Stimulated activated CD4-positive, alpha-beta T cell treated with anti-CD3 and anti-CD28 coated beads, TNF-alpha, amount 100 ng/mL, for 48 hours (primary cell): ENCODE measurements around the gene RTP2.
"Not testable (repeated sequence)": the region's sequence is repeated elsewhere in the genome, so short reads cannot be mapped to it uniquely, and the experiment has no call there.

Source experiments
- DNase-seq, 3 donors: peaks; one replicate each; pipeline ENCODE4 v3.0.0-alpha.2; 2020; ENCODE audit warnings: low read depth in 3 of 3

The RTP2 gene

DNA sequence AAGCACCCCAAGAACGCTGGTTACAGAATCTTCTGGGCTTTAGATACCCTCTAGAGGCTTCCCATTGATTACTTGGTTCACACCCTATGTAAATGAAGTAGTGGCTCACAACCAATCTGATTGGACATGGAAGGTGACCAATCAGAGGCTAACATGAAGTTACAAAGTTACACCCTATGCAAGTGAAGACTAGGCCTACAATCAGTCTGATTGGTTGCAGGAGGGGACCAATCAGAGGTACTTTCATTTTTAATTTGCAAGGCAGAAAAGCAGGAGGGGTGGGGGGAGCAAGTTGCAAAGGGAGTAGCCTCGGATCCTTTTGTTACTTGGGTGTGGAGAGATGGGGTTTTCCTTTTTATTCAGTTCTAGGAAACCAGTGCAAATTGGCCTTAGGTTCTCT lies 11.1 kb upstream of the RTP2 start:
- no peak for DNase-seq

DNA sequence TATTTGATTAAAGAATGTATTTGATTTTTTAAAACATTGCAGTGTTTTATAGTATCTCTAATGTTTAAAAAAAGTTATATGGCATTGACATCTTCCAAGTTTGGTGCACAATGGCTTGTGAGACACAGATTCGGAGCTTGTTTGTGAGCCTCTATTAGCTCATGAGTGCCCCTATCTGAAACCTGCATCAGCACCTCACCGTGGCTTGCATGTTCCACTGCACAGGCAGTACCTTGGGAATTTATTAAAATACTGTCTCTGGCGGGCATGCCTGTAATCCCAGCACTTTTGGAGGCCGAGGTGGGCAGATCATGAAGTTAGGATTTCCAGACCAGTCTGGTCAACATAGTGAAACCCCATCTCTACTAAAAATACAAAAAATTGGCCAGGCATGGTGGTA lies 6.8 kb upstream of the RTP2 start:
- DNase-seq = no peak

DNA sequence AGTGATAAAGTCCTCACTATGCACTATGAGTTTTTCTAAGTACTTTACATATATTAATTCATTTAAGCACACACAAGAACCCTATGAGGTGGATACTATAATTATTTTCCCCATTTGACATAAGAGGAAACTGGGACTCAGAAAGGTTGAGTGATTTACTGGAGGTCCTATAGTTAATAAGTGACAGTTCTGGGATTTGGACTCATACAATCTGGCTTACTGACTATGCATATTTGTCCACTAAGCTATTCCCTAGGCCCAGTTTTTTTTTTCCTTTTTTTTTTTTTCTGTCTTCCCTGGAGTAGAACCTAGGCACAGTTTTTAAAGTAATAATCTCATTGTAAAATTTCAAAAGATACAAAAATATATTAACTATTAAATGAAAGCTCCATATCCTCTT lies 6.3 kb upstream of the RTP2 start:
- DNase-seq = no peak

DNA sequence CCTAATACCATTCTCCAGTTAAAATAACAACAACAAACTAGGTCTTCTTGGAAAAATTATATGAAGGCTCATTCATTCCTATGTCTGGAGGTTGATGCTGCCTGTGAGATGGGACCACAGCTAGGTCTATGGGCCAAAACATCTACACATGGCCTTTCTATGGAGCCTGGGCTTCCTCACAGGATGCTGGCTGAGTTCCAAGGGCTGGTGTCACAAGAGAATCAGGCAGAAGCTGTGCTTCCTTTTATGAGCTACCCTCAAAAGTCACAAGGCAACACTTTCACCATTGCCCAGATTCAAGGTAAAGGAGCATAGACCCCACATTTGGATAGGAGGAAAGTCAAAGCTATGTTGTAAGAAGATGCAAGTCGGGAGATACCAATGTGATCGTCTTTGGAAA lies 4.6 kb upstream of the RTP2 start:
- no peak for DNase-seq

DNA sequence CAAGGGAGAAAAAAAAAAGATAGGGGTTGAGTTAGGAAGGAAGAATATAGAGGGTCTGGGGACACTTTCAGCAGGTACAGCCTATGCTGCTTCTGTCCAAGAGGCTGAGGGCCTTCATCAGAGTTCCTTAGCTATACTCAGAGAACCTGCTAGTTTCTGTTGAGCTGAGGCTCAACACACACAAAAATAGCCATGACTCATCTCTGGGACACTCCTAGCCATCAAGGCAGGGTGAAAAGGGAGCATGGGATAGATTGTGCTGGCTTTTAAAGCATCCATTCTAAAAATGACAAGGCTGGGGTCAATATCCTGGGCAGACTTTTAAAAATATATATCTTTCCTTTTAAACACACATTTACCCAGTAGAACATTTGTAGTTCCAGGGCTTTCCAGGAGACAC lies 2.8 kb upstream of the RTP2 start:
- DNase-seq = no peak

DNA sequence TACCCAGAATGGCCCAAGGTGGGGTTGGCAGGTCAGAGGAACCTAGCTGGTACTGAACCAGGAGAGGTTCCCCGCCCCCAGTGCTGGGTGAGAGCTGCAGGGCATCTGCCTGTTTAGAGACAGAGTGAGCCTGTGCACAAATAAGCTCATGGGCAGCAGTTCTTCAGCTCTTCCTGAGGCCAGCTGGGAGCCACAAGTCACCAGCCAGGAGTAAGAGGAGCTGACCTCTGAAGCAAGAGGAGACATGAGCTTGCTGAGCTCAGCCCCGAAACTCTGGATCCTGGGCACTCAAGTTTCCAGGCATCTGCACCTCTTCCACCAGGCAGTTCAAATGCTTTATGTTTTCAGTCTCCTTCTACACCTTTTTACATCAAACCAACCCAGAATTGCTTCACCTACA lies 2.1 kb downstream of the RTP2 start:
- DNase-seq = no peak

DNA sequence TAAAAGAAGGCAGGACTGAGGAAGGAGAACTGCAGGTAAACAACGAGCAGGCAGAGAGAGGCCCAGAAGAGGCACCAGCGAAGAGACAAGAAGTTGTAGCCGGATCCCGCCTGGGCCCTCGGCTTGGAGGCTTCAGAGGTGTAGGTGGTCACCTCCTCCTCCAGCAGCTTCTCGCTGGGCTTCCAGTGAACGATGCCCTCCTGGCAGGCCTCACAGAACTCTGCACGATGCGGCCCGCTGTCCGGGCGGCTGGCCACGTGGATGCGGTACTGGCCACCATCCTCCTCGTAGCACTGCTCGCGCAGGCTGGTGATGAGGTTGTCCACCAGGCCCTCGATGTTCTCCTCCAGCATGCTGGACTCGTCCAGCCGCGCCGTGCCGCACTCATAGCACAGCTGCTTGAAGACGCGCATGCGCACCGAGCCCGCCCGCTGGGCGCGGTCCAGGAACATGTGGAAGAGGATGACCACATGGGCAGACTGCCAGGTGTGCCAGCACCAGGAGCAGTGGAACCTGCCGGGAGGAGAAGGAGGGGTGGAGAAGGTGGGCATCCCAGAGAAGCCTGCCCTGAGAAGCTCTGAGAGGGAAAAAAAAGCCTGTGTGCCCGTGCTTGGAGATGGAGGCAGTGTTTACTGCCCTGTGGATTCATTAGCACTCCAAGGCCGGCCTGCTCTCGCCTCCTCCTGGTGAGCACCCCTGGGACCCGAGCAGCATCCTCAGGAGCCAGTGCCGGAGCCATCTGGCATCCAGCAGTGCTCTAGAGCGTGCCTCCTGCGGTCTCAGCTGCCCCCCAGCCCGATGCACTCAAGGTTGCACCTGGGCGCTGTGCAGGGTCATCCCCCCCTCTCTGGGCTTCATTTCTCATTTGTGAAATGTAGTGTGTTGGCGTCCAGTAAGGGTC lies 3.6 kb downstream of the RTP2 start:
- DNase-seq = no peak

DNA sequence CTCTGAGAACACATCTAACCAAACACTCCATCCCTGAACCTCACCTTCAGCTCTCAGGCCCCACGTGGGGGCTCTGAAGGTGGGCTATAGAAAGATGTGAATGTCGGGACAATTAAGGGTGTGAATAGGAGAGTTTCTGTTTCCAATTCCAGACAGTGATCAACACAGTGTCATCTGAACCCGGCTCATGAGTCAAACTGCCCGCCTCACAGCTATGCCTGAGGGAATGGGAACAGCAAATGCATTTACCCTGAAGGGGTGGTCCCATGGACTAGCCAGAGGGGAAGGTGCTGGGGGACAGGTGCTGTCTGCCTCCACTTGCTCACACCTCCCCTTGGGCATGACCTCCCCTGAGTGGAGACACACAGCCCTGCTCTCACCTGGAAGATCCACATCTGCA lies 6.3 kb downstream of the RTP2 start:
- no peak for DNase-seq

DNA sequence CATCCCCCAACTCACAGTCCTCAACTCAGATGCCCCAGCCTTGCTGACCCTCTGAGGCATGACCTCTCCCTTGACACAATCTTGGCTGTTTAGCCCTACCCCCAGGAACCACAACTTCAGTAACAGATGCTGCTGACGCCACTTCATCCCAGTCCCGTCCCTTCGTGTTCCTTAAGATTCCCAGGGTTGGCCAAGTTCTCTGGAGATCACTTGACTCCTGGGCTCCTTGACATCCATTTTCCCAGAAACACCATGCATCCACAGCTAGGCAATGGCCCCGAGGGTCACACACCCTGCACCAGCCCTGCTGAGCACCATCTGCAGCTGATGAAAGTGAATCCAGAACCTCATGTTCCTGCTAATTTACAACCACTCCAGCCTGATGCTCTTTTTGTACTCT lies 6.9 kb downstream of the RTP2 start:
- DNase-seq = no peak

DNA sequence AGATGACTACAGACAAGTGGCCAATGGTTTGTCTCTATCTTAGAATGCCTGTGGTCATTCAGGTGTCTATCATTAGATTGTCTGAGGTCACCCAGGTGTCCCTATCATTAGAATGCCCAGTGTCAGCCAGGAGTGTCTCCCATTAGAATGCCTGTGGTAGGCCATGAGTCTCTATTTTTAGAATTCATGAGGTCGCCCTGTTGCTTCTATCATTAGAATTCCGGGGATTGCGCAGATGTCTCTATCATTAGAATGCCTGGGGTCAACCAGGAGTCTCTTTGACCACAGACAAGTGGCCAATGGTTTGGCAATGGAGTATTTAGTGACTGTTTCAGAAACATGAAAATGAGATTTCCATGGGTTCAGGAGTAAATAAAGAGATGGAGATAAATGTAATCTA lies 7.6 kb downstream of the RTP2 start:
- DNase-seq = no peak

DNA sequence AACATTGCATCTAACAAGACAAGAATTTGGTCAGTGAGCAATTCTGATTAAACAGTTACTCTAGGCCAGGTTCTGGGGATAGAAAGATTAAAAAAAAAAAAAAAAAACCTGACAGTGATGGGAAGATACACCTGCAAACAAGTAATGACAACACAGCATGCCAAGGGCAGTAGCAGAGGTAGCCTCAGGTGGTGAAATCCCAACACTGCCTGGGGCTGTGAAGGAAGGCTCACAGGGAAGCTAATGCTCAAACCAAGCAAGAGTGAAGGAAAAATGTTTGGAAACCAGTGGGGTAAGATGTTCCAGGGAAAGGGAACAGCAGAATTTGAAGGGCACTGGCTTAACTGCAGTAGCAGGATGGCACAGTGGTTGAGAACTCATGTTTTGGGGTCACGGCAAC lies 8.9 kb downstream of the RTP2 start:
- DNase-seq = no peak

DNA sequence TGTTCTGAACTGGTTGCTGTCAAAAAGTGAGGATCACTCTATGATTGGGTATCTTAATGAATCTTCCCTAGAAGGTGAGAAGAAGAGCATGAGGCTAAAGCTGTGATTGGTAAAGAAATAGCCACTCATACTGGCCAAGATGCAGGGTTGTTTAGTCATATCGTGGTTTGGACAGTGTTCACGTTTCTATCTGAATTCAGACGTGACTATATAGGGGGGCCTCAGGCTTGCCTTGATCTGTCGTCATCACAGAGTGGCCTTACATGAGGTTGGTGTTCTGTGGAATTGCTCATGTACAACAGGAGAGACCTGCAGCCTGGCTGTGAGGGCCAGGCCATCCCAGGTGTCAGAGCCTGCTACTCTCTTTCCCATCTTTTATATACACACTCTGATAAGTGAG lies 12.4 kb downstream of the RTP2 start:
- DNase-seq = no peak

DNA sequence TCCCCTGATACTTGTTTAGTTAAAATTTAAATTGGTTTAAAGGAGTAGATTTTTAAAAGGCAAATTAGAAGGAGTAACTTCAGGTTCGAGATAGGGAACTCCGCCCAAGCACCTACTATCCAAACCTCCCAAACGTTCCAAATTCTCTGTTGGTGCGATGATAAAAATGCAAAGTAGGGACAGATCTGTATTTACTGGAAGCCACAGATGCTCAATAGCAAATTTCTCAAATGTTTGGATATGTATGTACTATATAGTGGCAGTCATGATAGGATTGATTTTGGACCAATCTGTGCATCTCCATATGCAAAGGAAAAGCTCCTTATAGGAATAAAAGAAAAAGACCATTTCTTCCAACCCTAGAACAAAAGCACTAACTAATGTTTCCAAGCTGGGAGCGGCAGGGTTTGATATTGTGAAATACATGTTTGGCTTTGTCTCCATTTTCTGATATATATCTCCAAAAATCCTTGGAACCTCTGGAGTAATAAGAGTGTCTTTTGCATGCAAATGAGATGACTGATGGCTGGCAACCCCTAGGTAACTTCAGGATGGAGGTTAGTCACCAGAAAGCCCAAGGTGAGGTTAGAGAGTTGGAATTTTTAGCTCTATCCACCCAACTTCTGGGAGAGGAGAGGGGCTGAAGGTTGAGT lies 15.6 kb downstream of the RTP2 start:
- no peak for DNase-seq

DNA sequence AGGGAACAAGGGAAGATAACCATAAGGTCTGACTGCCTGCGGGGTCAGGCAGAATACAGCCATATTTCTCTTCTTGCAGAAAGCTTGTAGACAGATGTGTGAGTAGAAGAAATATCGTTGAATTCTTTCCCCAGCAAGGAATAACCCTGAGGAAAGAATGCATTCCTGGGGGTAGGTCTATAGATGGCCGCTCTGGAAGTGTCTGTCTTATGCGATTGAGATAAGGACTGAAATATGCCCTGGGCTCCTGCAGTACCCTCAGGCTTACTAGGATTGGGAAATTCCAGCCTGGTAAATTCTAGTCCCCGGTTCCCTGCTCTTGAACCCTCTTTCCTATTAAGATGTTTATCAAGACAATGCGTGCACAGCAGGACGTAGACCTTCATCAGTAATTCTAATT lies 16.4 kb downstream of the RTP2 start:
- no peak for DNase-seq

DNA sequence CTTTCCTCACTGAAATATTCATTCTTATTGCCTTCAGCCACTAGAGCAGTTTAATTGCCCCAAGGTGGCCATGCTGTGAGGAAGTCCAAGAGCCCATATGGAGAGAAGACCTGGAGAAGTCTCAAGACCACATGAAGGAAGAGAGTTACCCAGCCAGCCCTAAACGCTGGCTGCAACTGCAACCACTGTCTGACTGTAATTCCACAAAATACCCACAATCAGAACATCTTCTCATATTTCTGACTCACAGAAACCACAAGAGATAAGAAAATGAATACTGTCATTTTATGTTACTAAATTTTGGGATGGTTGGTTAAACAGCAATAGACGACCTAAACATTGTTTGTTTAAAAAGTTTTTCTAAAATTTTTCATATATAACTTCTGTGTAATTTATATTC lies 17.5 kb downstream of the RTP2 start:
- no peak for DNase-seq

DNA sequence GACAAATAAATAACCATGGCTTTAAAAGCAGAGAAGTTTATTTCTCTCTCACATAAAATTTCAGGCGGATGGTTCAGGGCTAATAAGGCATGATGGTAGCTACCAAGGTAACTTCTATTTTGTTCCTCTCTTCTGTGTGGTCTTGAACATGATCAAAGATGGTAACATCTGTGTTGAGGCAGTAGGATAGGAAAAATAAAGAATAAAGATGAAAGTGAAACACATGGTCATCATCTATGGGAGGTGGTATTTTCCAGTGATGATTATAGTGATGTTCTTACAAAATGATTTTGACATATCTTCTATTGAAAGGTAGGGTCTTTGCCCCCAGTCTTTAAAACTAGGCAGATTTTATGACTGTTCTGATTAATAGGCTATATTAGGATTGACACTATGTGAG lies 17.9 kb downstream of the RTP2 start:
- no peak for DNase-seq

DNA sequence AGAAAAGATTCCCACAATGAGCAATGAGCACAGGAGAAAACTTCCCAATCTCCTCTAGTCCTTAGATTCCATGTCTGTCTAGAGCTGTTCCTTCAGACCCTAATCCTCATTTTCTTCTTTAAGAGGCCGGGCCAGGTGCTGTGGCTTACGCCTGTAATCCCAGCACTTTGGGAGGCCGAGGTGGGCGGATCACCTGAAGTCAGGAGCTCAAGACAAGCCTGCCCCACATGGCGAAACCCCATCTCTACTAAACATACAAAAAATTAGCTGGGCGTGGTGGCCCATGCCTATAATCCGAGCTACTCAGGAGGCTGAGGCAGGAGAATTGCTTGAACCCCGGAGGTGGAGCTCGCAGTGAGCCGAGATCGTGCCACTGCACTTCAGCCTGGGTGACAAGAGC lies 20.6 kb downstream of the RTP2 start:
- not testable (repeated sequence) for DNase-seq

DNA sequence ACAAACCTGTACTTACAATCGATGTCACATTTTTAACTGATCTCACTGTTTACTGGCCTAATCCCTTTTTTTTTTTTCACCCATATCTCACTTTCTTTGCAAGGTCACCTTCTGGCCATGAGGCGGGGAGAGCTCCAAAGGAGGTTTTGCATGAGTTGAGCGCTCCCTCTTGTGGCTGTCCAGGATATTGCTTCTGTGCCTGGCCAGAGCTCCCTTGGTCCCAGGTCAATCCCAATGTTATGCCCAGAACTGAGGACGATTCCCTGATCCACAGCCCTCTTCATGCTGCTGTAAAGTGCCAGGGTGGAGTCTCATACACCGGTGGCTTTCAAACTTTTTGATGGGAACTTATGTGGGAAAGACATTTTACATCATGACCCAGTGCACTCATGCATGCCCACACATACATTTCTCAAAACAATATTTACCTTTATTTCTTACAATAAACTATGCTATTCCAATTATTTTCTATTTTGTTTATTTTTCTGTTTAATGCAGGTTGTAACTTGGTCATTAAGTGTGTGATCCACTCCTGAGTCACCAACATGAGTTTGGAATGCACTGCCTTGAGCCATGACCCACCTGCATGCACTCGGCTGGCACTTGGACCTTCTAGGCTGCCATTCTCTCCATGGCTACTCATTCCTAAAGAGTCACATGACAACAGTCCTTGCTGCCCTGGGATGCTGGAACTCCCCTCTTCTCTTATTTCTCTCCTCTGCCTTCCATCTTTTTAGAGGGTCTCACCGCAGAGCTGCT lies 22.5 kb downstream of the RTP2 start:
- DNase-seq = peak; percentile 36 to 51 (median 47)

DNA sequence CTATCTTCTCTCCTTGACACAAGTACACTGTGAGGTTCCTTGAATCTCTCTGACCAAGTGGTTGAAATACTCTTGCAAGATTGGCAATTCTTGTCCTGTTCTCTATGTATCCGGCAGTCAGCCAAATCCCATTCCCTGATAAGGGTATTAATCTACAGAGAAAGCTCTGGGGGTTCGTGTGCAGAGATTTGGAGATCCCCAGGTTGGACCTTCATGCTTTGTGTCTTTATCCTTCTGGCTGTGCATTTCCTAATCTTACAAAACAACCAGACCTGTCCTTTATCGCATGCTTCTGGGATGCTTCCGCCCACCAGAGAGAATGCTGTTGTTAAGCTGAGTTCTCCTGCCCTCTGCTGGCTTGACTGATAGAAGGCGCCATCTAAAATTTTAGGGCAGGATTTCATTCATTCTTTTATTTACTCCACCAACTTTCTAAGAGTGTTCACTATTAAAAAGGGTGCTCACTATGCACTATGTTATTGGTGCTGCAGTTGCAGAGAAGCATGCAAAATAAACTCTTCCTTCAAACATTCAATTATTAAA lies 23.6 kb downstream of the RTP2 start:
- peak in 1 of 3 donors; percentile 27 for DNase-seq

DNA sequence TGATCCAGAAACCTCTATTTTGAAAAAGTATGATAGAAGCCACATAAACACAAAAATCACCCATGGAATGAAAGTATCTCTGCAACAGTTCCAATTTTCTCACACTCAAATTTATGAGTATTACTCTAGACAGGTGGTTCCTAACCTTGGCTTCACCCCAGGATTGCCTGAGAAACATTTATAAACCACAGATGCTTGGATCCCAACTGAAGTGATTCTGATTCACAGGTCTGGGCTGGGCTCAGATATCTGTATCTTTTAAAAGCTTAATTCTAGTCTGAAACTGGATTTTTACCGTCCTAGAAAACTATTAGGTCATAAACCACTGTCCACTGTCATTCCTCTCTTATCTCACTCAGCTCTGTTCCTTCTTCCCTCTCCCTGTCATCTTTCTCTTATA lies 24.8 kb downstream of the RTP2 start:
- no peak for DNase-seq

DNA sequence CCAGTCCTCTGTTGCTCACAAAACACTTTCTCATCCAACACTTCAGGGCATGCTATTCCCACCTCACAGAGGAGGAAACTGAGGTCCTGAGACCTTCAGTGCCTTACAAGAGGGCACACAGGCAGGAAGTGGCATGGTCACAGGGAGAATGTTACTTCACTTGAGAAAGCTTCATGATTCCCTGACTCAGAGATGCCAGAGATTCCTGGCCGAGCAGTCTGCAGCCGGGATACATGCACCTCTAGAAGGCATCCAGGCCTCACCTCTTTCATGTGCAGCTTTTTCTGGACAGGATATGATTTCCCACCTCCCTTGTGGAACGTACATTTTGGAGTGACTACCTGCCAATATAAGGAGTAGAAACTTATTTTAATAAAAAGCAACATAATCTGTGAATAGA lies 29.3 kb downstream of the RTP2 start:
- no peak for DNase-seq
